Skeletal muscle satellite cell (primary cell): ENCODE data around the gene TECTB.

Source experiments
- H3K27me3 ChIP-seq: 2 replicates; pipeline ENCODE4 v1.7.0; 2013; ENCODE audit warnings: low read length; ENCODE audit not compliant: control insufficient read depth, insufficient read depth
- H3K36me3 ChIP-seq: 2 replicates; pipeline ENCODE4 v1.7.0; 2013; ENCODE audit warnings: mild to moderate bottlenecking, control low read depth, low read length; ENCODE audit not compliant: insufficient read depth
- H3K4me1 ChIP-seq: 2 replicates; pipeline ENCODE4 v1.7.0; 2013; ENCODE audit warnings: low read length; ENCODE audit not compliant: control insufficient read depth, insufficient read depth
- H3K4me2 ChIP-seq: 2 replicates; pipeline ENCODE4 v1.7.0; 2013; ENCODE audit warnings: mild to moderate bottlenecking, low read length
- H3K4me3 ChIP-seq: 2 replicates; pipeline ENCODE4 v1.7.0; 2013; ENCODE audit warnings: low read length
- H3K9ac ChIP-seq: 2 replicates; pipeline ENCODE4 v1.7.0; 2013; ENCODE audit warnings: mild to moderate bottlenecking, low read depth, low read length, moderate library complexity
- H3K9me3 ChIP-seq: replicated peaks from 2 replicates; pipeline ENCODE4 v1.7.0; 2013; ENCODE audit warnings: mild to moderate bottlenecking, control low read depth, low read length

The TECTB gene

DNA sequence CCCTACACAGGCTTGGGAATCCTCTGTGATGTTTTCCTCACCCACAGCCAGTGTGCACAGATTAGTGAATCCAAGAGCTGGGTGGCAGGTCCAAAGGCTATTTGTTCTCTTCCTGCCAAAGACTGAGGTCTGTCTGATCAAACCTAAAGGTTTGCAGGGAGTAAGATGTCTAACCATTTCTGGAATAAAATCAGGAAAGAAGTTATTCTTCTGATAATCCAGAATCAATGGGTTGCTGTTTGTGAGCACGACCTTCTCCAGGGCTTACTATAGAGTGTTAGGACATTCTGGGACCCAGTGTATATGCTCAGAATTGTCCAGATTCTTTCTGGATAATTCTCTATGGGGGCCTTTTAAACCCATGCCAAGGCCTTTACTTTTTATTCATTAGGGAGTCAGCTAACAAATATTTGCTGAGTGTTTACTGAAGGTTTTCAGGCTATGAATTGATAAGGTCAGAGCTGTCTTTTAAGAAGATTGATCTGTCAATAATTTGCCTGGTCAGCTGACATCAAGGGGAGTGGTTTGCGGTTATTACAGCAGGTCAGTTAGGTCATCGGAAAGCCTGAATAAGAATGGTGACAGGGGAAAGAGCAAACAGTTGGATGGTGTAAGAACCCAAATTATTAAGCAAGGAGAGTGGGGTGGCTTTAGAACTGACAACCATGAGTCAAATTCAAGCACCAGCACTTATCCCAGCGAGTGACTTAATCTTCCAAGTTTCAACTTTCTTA, 7.5 kb upstream of the TECTB start:
- no peaks in the 10 kb centered on the region for H3K36me3 ChIP-seq
- H3K9ac ChIP-seq, result no peak overlapping the region
- H3K4me3 ChIP-seq, result no peak overlapping the region
- no peaks in the 10 kb centered on the region for H3K27me3 ChIP-seq
- H3K4me1 ChIP-seq, result no peaks in the 10 kb centered on the region
- H3K4me2 ChIP-seq, result no peak overlapping the region
- no peaks in the 10 kb centered on the region for H3K9me3 ChIP-seq

DNA sequence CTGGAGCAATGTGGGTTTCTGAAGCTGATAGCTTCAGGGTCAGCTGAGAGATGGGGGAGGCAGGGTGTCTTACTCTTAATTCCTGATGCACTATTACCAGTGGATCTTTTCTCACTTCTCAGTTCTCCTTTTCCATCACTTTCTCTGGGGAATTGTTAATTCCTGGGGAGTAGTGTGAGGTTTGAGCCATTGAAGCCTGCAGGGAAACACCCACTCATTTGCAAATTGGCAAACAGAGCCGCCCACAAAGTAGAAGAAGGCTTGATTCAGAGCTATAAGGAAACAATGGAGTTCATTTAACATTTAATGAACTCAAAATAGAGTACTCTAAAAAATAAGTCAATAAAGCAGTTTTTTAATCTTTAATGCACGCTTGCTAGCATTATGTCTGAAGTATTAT, 4.3 kb upstream of the TECTB start:
- H3K27me3 ChIP-seq, result no peaks in the 10 kb centered on the region
- H3K4me3 ChIP-seq, result no peak overlapping the region
- no peaks in the 10 kb centered on the region for H3K36me3 ChIP-seq
- H3K9me3 ChIP-seq, result no peaks in the 10 kb centered on the region
- no peaks in the 10 kb centered on the region for H3K4me1 ChIP-seq
- H3K9ac ChIP-seq, result no peak overlapping the region
- no peak overlapping the region for H3K4me2 ChIP-seq

DNA sequence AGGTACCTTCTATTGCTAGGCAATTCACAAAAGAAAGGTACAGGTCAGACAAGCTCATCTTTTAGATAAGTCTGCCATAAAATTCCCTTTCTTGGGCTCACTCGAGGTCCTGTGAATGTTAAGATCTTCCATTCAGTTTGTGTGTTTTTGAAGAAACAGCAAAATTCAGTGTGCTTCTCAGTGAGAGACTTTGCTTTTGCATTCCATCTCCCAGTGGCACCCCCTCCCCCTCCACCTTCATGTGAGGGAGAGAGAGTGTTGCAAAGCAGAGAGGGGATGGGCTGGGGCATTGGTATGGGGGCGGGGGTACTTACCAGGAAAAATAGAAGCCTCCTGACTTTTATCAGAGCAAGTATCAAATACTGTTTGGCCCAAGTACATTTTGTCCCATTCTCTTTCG, 3.8 kb upstream of the TECTB start:
- Histone ChIP-seq H3K36me3 (no peaks in the 10 kb centered on the region), H3K27me3 (no peaks in the 10 kb centered on the region), H3K4me2 (no peak overlapping the region), H3K9ac (no peak overlapping the region), H3K4me3 (no peak overlapping the region), H3K9me3 (no peaks in the 10 kb centered on the region), H3K4me1 (no peaks in the 10 kb centered on the region)

DNA sequence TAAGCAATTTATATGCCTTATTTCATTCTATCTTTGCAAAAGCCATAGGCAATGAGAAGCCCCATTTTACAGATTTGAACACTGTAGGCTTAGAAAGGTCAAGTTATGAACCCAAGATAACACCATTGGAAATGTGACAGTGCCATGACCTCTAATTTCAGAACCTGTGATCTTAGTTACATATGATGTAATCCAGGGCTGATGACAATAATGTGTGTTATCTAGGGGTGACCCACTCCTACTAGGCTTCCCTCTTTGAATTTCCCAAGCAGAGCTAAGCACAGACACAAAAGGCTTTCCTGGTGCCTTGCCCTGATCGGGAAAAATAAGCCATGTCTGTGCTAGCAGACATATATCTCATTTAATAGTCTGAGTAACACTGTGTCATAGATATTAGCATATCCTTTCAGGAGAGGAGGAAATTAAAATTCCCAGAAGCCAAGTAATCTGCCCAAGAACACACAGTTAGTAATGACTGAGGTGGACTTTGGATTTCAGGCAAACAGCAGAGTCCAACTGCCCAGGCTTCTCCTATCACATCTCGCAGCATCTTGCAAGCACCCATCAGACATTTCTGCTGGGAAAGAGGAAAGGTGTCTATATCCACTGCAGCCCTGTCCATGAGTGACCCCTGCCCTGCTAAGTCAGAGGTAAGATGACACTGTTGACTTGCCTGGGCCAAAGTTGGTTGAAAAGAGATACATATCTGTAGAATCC, 2.8 kb upstream of the TECTB start:
- Histone ChIP-seq H3K4me2 (no peak overlapping the region), H3K4me3 (no peak overlapping the region), H3K4me1 (no peaks in the 10 kb centered on the region), H3K27me3 (no peaks in the 10 kb centered on the region), H3K36me3 (no peaks in the 10 kb centered on the region), H3K9me3 (no peaks in the 10 kb centered on the region), H3K9ac (no peak overlapping the region)

DNA sequence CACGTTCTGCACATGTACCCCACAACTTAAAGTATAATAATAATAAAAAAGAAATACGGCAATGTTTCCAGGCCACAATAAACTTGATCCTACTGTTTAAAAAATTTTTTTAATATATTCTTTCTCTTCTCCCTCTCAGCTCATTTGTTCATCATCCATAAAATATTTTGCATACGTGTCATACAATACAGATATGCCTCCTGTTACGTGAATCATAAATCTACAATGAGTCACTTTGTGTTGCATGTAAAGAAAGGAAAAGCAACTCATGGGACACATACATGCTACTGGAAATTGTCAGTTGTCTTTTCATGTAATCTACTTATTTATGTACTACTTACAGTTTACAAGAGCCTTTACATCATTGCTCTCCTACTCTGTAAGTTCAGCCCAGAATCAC, 1.1 kb upstream of the TECTB start:
- H3K9me3 ChIP-seq, result no peaks in the 10 kb centered on the region
- no peak overlapping the region for H3K4me2 ChIP-seq
- no peak overlapping the region for H3K9ac ChIP-seq
- H3K27me3 ChIP-seq, result no peaks in the 10 kb centered on the region
- no peaks in the 10 kb centered on the region for H3K36me3 ChIP-seq
- H3K4me3 ChIP-seq, result no peak overlapping the region
- H3K4me1 ChIP-seq, result no peaks in the 10 kb centered on the region

DNA sequence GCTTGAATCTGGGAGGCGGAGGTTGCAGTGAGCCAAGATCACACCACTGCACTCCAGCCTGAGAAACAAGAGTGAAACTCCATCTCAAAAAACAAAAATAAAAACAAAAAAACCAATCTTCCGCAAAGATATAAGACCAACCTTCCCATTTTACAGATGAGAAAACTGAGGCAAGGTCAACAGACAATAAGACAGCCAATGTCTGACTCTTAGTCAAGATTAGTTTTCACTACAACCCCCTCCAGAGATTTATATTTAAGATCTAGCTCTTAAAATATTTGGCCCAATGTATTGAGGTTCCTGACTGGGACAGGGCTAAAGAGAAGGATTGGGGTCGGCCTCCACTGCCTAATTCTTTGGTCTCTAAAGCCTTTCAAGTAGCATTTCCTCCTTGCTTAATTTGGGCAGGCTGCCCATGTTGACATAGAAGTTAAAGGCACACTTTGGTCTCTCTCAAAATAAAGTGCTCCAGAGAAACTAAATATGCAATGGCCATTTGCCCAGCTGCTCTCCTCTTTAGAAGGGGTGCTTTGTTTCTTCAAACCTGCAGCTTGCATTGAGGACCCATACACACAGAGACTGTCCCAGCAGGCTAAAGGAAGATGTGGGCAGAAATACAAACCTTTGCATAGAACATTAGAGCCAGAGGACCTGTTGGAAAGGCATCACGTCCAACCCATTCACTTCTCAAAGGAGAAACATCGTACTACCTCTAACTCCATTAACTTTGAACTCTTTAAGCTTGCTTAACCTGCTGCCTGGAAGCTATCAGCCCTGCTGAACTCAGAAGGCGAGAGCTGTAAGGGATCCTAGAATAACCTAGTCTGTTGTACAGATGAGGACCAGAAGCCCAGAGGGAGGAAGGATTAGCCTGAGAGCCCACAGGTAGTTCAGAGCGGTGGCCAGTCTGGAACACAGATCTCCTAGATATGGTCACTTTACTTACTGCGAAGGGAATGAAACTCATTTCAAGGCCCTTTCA, 3.9 kb downstream of the TECTB start:
- no peak overlapping the region for H3K4me3 ChIP-seq
- H3K9me3 ChIP-seq, result no peaks in the 10 kb centered on the region
- no peak overlapping the region for H3K4me2 ChIP-seq
- H3K27me3 ChIP-seq, result no peaks in the 10 kb centered on the region
- no peaks in the 10 kb centered on the region for H3K36me3 ChIP-seq
- no peak overlapping the region for H3K9ac ChIP-seq
- H3K4me1 ChIP-seq, result no peaks in the 10 kb centered on the region

DNA sequence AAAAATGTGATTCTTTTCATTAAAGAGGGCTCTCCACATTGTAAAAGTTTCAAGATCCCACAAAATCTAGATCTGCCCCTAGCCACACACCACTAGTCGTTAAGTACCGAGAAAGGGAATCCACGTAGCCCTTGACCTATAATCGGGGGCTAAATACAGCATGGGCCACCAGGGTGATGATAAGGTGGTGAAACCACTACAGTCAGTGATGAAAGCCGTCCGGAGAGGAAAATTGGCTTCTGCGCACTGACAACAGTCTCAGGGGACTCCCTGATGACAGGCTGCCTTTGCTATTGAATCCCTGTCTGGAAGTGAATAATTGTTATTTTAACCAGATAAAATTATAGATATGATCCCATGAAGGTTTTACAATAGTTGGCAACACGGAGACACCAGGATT, 4.6 kb downstream of the TECTB start:
- Histone ChIP-seq H3K4me2 (no peak overlapping the region), H3K36me3 (no peaks in the 10 kb centered on the region), H3K27me3 (no peaks in the 10 kb centered on the region), H3K9me3 (no peaks in the 10 kb centered on the region), H3K4me1 (no peaks in the 10 kb centered on the region), H3K4me3 (no peak overlapping the region), H3K9ac (no peak overlapping the region)

- H3K4me3 ChIP-seq, result no peak overlapping the region
- no peaks in the 10 kb centered on the region for H3K4me1 ChIP-seq
- no peak overlapping the region for H3K4me2 ChIP-seq
- no peaks in the 10 kb centered on the region for H3K27me3 ChIP-seq
- H3K9me3 ChIP-seq, result no peaks in the 10 kb centered on the region
- no peak overlapping the region for H3K9ac ChIP-seq
- H3K36me3 ChIP-seq, result no peaks in the 10 kb centered on the region
Measured at GRCh38 chr10:112288486-112288885, 5.3 kb downstream of the TECTB start.

- H3K9ac ChIP-seq, result no peak overlapping the region
- no peaks in the 10 kb centered on the region for H3K36me3 ChIP-seq
- no peaks in the 10 kb centered on the region for H3K4me1 ChIP-seq
- H3K4me2 ChIP-seq, result no peak overlapping the region
- H3K9me3 ChIP-seq, result no peaks in the 10 kb centered on the region
- H3K4me3 ChIP-seq, result no peak overlapping the region
- no peaks in the 10 kb centered on the region for H3K27me3 ChIP-seq
Measured at GRCh38 chr10:112289373-112290053, 6.3 kb downstream of the TECTB start.

DNA sequence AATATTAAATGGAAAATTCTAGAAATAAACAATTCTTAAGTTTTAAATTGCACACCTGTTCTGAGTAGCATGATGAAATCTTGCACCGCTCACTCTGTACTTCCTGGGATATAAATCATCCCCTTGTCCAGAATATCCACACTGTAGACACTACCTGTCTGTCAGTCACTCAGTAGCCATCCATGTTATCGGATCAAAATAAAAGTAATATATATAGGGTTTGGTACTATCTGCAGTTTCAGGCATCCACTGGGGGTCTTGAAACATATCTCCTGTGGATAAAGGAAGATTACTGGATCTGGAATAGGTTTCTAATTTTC, 6.8 kb downstream of the TECTB start:
- Histone ChIP-seq H3K36me3 (no peaks in the 10 kb centered on the region), H3K4me2 (no peak overlapping the region), H3K4me3 (no peak overlapping the region), H3K9ac (no peak overlapping the region), H3K9me3 (no peaks in the 10 kb centered on the region), H3K4me1 (no peaks in the 10 kb centered on the region), H3K27me3 (no peaks in the 10 kb centered on the region)

DNA sequence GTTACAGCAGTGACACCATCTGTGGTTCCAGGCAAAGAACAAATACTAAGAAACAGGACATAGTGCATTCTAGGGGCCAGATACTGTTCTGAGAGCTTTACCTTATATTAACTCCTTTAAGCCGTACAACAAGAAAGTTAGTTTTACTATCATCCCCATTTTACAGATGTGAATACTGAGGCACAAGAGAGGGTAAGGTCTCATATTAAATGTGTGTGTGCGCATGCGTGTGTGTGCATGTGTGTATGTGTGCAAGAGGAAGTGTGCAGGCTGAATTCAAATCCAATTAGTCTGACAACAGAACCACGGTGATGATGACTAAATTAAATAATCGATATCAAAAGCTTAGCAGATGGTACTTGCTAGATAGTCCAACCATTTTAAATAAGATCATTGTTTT, 11.0 kb downstream of the TECTB start:
- Histone ChIP-seq H3K4me2 (no peak overlapping the region), H3K36me3 (no peaks in the 10 kb centered on the region), H3K4me1 (no peaks in the 10 kb centered on the region), H3K9me3 (no peaks in the 10 kb centered on the region), H3K27me3 (no peaks in the 10 kb centered on the region), H3K9ac (no peak overlapping the region), H3K4me3 (no peak overlapping the region)
